OCI-LY7 (cell line): Measurements from ENCODE around the gene GRID2.

ENCODE experiments used
- CTCF ChIP-seq: fragments of 200-600 bp; sonication (generic); conservative IDR thresholded peaks from 2 replicates; pipeline ENCODE4 v1.5.1; 2014; ENCODE audit warnings: mild to moderate bottlenecking, antibody characterized with exemption, low read length, moderate library complexity, mixed read lengths
- EZH2phosphoT487 ChIP-seq: fragments of 200-600 bp; sonication (generic); IDR thresholded peaks from 2 replicates; pipeline ENCODE4 v1.6.1; 2018; ENCODE audit warnings: low read depth, borderline replicate concordance, mild to moderate bottlenecking, mixed run types, antibody characterized with exemption, low read length, moderate library complexity, mixed read lengths

GRCh38 chr4:92339676-92340075, 35.9 kb downstream of the GRID2 start:
- TF ChIP-seq CTCF (no peak), EZH2phosphoT487 (no peak)
